GM12874 (cell line): Measurements from ENCODE around the gene SH3PXD2B.

Experiments
- CTCF ChIP-seq: IDR thresholded peaks from 2 replicates; pipeline ENCODE4 v1.5.1; 2011; ENCODE audit warnings: low read depth, mild to moderate bottlenecking, control low read depth, low read length, moderate library complexity; ENCODE audit not compliant: insufficient read depth

Gene SH3PXD2B

GRCh38 chr5:172410662-172411483 is 43.5 kb downstream of the SH3PXD2B start:
- no peak for TF ChIP-seq CTCF

- no peak for TF ChIP-seq CTCF
Observed at GRCh38 chr5:172410160-172410559, 44.2 kb downstream of the SH3PXD2B start.

- TF ChIP-seq CTCF: no peak
Observed at GRCh38 chr5:172407822-172408221, 46.5 kb downstream of the SH3PXD2B start.

GRCh38 chr5:172407241-172407691 is 47.1 kb downstream of the SH3PXD2B start:
- no peak for TF ChIP-seq CTCF

GRCh38 chr5:172405226-172406107 is 48.9 kb downstream of the SH3PXD2B start:
- TF ChIP-seq CTCF: no peak

- no peak for TF ChIP-seq CTCF
Observed at GRCh38 chr5:172404746-172405145, 49.6 kb downstream of the SH3PXD2B start.

- no peak for TF ChIP-seq CTCF
Observed at GRCh38 chr5:172403817-172404216, 50.5 kb downstream of the SH3PXD2B start.
